Mesenchymal stem cell (in vitro differentiated cells and primary cell): Measurements from ENCODE around the gene ERC2.
A peak's percentile ranks its signal among the peaks of the same experiment; 100 is the strongest.

Experiments used
- DNase-seq: peaks from one replicate; pipeline ENCODE4 v3.0.0-alpha.2; 2013
- H2AFZ ChIP-seq: one replicate; pipeline ENCODE4 v1.6.1; 2013; ENCODE audit warnings: low read depth, mild to moderate bottlenecking, control low read depth, inconsistent platforms, low read length, moderate library complexity
- H2AK5ac ChIP-seq: 2 replicates; pipeline ENCODE4 v1.6.1; 2013; ENCODE audit warnings: low read length, moderate library complexity, mild to moderate bottlenecking, inconsistent platforms; ENCODE audit not compliant: severe bottlenecking
- H2BK120ac ChIP-seq: one replicate; pipeline ENCODE4 v1.6.1; 2013; ENCODE audit warnings: low read depth, mild to moderate bottlenecking, inconsistent platforms, low read length, moderate library complexity
- H2BK12ac ChIP-seq, 2 experiments: one replicate each; pipeline ENCODE4 v1.6.1; 2013; ENCODE audit warnings: inconsistent platforms in 2 of 2, low read length in 2 of 2, mild to moderate bottlenecking in 2 of 2, moderate library complexity in 2 of 2, control low read depth in 1 of 2
- H2BK15ac ChIP-seq: one replicate; pipeline ENCODE4 v1.6.1; 2013; ENCODE audit warnings: mild to moderate bottlenecking, low read depth, inconsistent platforms; ENCODE audit not compliant: poor library complexity, severe bottlenecking
- H2BK5ac ChIP-seq: 2 replicates; pipeline ENCODE4 v1.6.1; 2013; ENCODE audit warnings: low read depth, mild to moderate bottlenecking, low read length, control low read depth, inconsistent platforms; ENCODE audit not compliant: poor library complexity, severe bottlenecking
- H3K14ac ChIP-seq, 2 experiments: one replicate each; pipeline ENCODE4 v1.6.1; 2013; ENCODE audit warnings: inconsistent platforms in 2 of 2, low read length in 2 of 2, control low read depth in 1 of 2, mild to moderate bottlenecking in 1 of 2, moderate library complexity in 1 of 2
- H3K18ac ChIP-seq, 2 experiments: one replicate each; pipeline ENCODE4 v1.6.1; 2013; ENCODE audit warnings: inconsistent platforms in 2 of 2, low read length in 2 of 2, control low read depth in 1 of 2, low read depth in 1 of 2, mild to moderate bottlenecking in 1 of 2
- H3K23ac ChIP-seq, 2 experiments: one replicate each; pipeline ENCODE4 v1.6.1; 2013; ENCODE audit warnings: inconsistent platforms in 2 of 2, low read length in 2 of 2, mild to moderate bottlenecking in 2 of 2, moderate library complexity in 2 of 2, control low read depth in 1 of 2
- H3K27ac ChIP-seq: 2 replicates; pipeline ENCODE4 v1.5.1; 2013; ENCODE audit warnings: mild to moderate bottlenecking, moderate library complexity, low read length, control low read depth, inconsistent platforms; ENCODE audit not compliant: poor library complexity, severe bottlenecking
- H3K27me3 ChIP-seq, 2 experiments: 2 replicates each; pipeline versions ENCODE4 v1.6.1 to v1.7.0; 2013; ENCODE audit warnings: low read length in 2 of 2, mild to moderate bottlenecking in 2 of 2, moderate library complexity in 2 of 2, control low read depth in 1 of 2, inconsistent platforms in 1 of 2; ENCODE audit not compliant: control insufficient read depth in 1 of 2, insufficient read depth in 1 of 2
- H3K36me3 ChIP-seq, 2 experiments: 2 replicates each; pipeline versions ENCODE4 v1.6.1 to v1.7.0; 2013; ENCODE audit warnings: low read length in 2 of 2, control low read depth in 1 of 2, inconsistent platforms in 1 of 2, low read depth in 1 of 2, mild to moderate bottlenecking in 1 of 2; ENCODE audit not compliant: insufficient read depth in 2 of 2, control insufficient read depth in 1 of 2
- H3K4ac ChIP-seq, 2 experiments: one replicate each; pipeline ENCODE4 v1.6.1; 2013; ENCODE audit warnings: inconsistent platforms in 2 of 2, low read length in 2 of 2, mild to moderate bottlenecking in 2 of 2, moderate library complexity in 2 of 2, control low read depth in 1 of 2, low read depth in 1 of 2
- H3K4me1 ChIP-seq: 2 replicates; pipeline ENCODE4 v1.6.1; 2013; ENCODE audit warnings: low read depth, low read length, control low read depth; ENCODE audit not compliant: control insufficient read depth, insufficient read depth
- H3K4me2 ChIP-seq: 2 replicates; pipeline ENCODE4 v1.6.1; 2013; ENCODE audit warnings: low read length, mild to moderate bottlenecking, inconsistent platforms; ENCODE audit not compliant: poor library complexity, severe bottlenecking
- H3K4me3 ChIP-seq, 2 experiments: 2 replicates each; pipeline versions ENCODE4 v1.5.1 to v1.7.0; 2013; ENCODE audit warnings: low read length in 2 of 2, mild to moderate bottlenecking in 2 of 2, control low read depth in 1 of 2, low read depth in 1 of 2; ENCODE audit not compliant: insufficient read depth in 1 of 2
- H3K79me1 ChIP-seq: replicated peaks from 2 replicates; pipeline ENCODE4 v1.6.1; 2013; ENCODE audit warnings: mild to moderate bottlenecking, control low read depth, low read length, inconsistent platforms; ENCODE audit not compliant: poor library complexity, severe bottlenecking
- H3K9ac ChIP-seq: 2 replicates; pipeline ENCODE4 v1.7.0; 2013; ENCODE audit warnings: mild to moderate bottlenecking, low read length, moderate library complexity
- H3K9me3 ChIP-seq: 2 replicates; pipeline ENCODE4 v1.7.0; 2013; ENCODE audit warnings: mild to moderate bottlenecking, low read length; ENCODE audit not compliant: control insufficient read depth
- H4K8ac ChIP-seq: one replicate; pipeline ENCODE4 v1.6.1; 2013; ENCODE audit warnings: inconsistent platforms, mild to moderate bottlenecking, low read length, moderate library complexity
- H4K91ac ChIP-seq: one replicate; pipeline ENCODE4 v1.6.1; 2013; ENCODE audit warnings: mild to moderate bottlenecking, low read length, inconsistent platforms
- WGBS: methylation state at CpG from one replicate; pipeline ENCODE4 v1.1.7; 2013; ENCODE audit warnings: mixed read lengths; 5-methylcytosine and 5-hydroxymethylcytosine counted together

Gene ERC2

DNA sequence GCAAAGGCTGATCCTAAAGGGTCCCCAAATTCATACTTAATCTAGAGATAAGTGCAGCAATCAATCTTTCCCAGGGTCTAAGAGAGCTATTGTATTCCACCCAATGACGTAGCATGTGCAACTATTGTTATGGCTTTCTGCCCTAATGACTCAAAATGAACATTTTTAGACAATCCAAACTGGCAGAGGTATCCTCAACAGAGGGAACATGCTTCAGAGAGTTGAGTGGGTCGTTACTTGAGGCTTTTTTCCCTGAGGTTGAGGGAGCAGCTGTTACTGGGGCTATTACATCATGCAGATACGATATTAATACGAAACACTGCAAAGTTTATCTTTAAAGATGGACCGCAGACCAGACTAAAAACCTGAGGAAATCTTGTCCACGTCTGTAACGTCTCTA lies 702.9 kb downstream of the ERC2 start:
- H4K8ac ChIP-seq: no peak overlapping the region
- H3K9ac ChIP-seq: no peak overlapping the region
- H3K4ac ChIP-seq: no peak overlapping the region
- H3K9me3 ChIP-seq: no peaks in the 10 kb centered on the region
- no peak overlapping the region for H2BK5ac ChIP-seq
- no peaks in the 10 kb centered on the region for H3K4me1 ChIP-seq
- no peaks in the 10 kb centered on the region for H3K79me1 ChIP-seq
- H3K4me2 ChIP-seq: no peak overlapping the region
- no peak overlapping the region for H3K23ac ChIP-seq
- H4K91ac ChIP-seq: no peak overlapping the region
- no peak overlapping the region for H2AK5ac ChIP-seq
- no peak overlapping the region for H2BK15ac ChIP-seq
- no peak for DNase-seq
- no peak overlapping the region for H2AFZ ChIP-seq
- no peak overlapping the region for H3K4me3 ChIP-seq
- H3K18ac ChIP-seq: no peak overlapping the region
- 72% methylated on average over 7 of the region's 7 CpGs for WGBS
- H3K27me3 ChIP-seq: peaks cover 0 to 2% of the 10 kb centered on the region in 2 experiments
- no peak overlapping the region for H2BK12ac ChIP-seq
- H2BK120ac ChIP-seq: no peak overlapping the region
- H3K14ac ChIP-seq: no peak overlapping the region
- no peaks in the 10 kb centered on the region for H3K36me3 ChIP-seq
- H3K27ac ChIP-seq: no peak overlapping the region

DNA sequence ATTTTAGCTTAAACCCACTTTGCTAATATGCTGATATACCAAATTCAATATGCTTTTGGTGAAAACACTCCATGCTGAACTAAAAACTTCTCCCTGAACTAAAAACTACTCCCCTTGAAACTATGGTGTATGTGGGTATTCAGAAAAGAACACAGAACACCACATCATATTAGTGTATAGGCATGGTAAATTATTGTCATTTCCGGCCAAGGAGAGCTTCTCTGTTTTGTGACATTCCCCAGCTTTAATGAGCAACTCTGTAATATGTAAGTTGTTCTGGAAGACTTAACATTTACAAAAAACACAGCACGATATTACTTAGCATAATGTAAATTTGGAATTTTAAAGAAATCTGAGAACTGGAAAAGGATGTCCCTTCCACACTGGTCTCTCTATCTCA lies 711.3 kb downstream of the ERC2 start:
- Histone ChIP-seq H3K27me3 (peaks cover 0 to 11% of the 10 kb centered on the region in 2 experiments), H3K9me3 (no peaks in the 10 kb centered on the region), H3K4me1 (no peaks in the 10 kb centered on the region), H3K9ac (no peak overlapping the region), H3K79me1 (no peaks in the 10 kb centered on the region), H3K36me3 (no peaks in the 10 kb centered on the region), H2BK120ac (no peak overlapping the region), H4K91ac (no peak overlapping the region), H2BK5ac (no peak overlapping the region), H3K23ac (no peak overlapping the region), H2AFZ (no peak overlapping the region), H3K18ac (no peak overlapping the region), H3K14ac (no peak overlapping the region), H3K4ac (no peak overlapping the region), H3K4me2 (no peak overlapping the region), H3K27ac (no peak overlapping the region), H2BK12ac (no peak overlapping the region), H2AK5ac (no peak overlapping the region), H4K8ac (no peak overlapping the region), H3K4me3 (no peak overlapping the region), H2BK15ac (no peak overlapping the region)
- no peak for DNase-seq
- no CpG with 5 or more reads among the region's 2 CpGs for WGBS

DNA sequence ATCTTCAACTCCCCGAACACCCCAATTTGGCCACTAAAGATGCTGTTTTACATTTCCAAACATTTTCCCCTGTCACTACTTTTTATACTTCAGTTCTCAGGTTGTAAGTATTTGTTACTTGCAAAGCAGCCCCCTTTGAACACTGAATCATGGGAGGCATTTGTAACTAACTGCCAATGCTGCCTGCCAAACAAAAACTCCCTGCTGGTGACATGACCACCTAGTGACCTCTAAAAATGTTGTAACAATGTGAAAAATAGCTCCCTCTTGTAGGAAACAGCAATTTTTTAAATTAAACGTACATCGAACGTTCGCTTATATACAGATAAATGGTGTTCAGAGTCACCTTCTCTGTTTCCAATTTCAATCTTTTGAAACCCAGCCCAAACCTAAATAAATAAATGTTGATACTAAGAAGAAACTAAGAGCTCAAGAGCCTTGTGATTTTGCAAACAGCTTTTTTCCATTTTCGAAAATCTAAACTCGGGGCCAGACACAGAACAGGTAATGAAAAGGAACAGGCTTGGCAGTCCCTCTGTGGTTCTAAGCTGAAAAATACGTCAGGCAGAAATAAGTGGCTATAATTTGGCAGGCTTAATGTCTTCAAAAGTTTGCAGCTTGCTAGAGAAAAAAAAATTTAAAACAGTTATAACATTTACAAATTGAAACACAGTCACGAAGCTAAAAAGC lies 712.6 kb downstream of the ERC2 start:
- Histone ChIP-seq H3K27ac (no peak overlapping the region), H2AK5ac (no peak overlapping the region), H2BK5ac (no peak overlapping the region), H2AFZ (no peak overlapping the region), H3K23ac (no peak overlapping the region), H2BK15ac (no peak overlapping the region), H4K91ac (no peak overlapping the region), H3K4me1 (no peaks in the 10 kb centered on the region), H3K36me3 (no peaks in the 10 kb centered on the region), H3K4ac (no peak overlapping the region), H3K14ac (no peak overlapping the region), H2BK120ac (no peak overlapping the region), H4K8ac (no peak overlapping the region), H3K79me1 (no peaks in the 10 kb centered on the region), H3K27me3 (peaks cover 0 to 9% of the 10 kb centered on the region in 2 experiments), H3K18ac (no peak overlapping the region), H3K9ac (no peak overlapping the region), H3K4me2 (no peak overlapping the region), H3K4me3 (no peak overlapping the region), H3K9me3 (no peaks in the 10 kb centered on the region), H2BK12ac (no peak overlapping the region)
- 94% methylated on average over 9 of the region's 9 CpGs for WGBS
- DNase-seq: no peak

DNA sequence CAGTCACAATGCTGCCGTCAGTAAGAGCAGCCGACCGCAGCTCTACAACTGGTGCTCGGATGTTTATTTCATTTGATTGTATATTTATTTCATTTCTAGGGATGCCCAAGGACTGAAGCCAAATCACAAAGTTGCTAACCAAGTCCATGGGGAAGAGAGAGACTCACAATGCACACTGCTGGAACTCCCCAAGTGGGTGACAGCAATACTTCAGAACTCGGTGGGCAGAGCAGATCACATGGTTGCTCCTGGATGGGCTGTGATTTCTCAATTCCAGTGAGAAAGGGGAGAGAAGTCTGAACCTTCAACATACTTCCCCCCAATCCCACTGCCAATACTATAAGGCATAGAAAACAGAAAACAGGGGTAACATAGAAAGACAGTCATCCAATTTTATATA lies 715.4 kb downstream of the ERC2 start:
- Histone ChIP-seq H4K8ac (no peak overlapping the region), H3K18ac (no peak overlapping the region), H3K4me2 (no peak overlapping the region), H3K4ac (no peak overlapping the region), H3K4me3 (no peak overlapping the region), H2AFZ (no peak overlapping the region), H3K23ac (no peak overlapping the region), H3K27me3 (peaks cover 0 to 6% of the 10 kb centered on the region in 2 experiments), H2AK5ac (no peak overlapping the region), H2BK120ac (no peak overlapping the region), H3K79me1 (no peaks in the 10 kb centered on the region), H3K9ac (no peak overlapping the region), H3K9me3 (no peaks in the 10 kb centered on the region), H4K91ac (no peak overlapping the region), H3K36me3 (no peaks in the 10 kb centered on the region), H2BK5ac (no peak overlapping the region), H3K4me1 (peaks cover 1% of the 10 kb centered on the region), H2BK12ac (peak overlapping the region in 1 of 2 experiments; percentile 32), H2BK15ac (no peak overlapping the region), H3K27ac (no peak overlapping the region), H3K14ac (no peak overlapping the region)
- WGBS: 100% methylated on average over 4 of the region's 5 CpGs
- no peak for DNase-seq
